HG02938 (cell line): ENCODE results near the gene ZNF562.

Source experiments
- ATAC-seq: cut with Tn5 transposase; IDR thresholded peaks from one replicate; pipeline ENCODE4 v1.9.1; 2021; ENCODE audit warnings: mild to moderate bottlenecking, moderate library complexity; ENCODE audit not compliant: unreplicated experiment

ZNF562 gene

DNA sequence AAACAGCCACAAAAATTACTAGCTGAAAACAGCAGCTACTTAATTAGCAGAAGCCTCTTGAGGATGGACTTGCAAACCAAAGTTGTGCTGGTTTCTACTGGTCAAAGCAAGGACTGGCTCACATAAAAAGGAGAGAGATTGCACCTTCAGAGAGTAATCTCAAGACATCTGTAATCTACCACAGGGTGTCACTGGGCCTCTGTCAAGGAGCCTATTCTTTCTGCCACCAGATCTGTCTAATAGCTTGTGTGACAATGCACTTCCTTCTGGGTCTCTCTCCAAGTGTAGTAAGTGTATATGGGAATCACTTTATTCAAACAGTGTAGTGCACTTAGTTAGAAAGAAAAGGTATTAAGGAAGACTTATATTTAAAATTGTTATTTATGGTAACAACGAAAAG lies 29.4 kb downstream of the ZNF562 start:
- no peak for ATAC-seq

- ATAC-seq = no peak
These were observed 30.4 kb downstream of the ZNF562 start for GRCh38 chr19:9644472-9644871.

- ATAC-seq = no peak
These were observed 33.1 kb downstream of the ZNF562 start for GRCh38 chr19:9641810-9642209.

DNA sequence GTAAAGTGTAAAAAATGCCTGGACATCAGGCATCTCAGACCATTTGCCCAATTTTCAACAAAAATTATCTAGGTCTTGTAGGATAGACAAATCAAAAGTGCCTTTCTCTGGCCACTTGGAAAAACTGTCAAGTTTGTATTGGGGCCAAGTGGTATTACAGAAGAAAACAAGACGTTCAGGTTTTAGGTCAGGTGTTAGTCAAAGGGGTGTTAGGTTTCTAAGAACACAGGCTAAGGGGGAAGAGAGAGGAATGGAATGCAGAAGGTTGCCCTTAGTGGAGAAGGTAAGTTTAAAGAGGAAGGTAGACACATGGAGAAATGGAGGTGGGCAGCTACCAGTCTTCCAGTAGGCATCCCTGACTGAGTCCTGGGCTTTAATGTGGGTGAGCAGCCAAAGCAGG lies 33.9 kb downstream of the ZNF562 start:
- no peak for ATAC-seq

GRCh38 chr19:9636018-9636417 lies 38.9 kb downstream of the ZNF562 start:
- no peak for ATAC-seq

GRCh38 chr19:9627856-9628255 lies 47.0 kb downstream of the ZNF562 start:
- ATAC-seq = no peak

GRCh38 chr19:9622531-9622930 lies 52.4 kb downstream of the ZNF562 start:
- ATAC-seq = no peak

- peak; percentile 56 for ATAC-seq
These were observed 53.5 kb downstream of the ZNF562 start, which contains the start of gene ZNF561 for GRCh38 chr19:9621156-9622037. Gene ZNF561, minus strand, starts transcription at chr19:9621232. Its CDS starts 1,776 bp downstream, at chr19:9619456.

- ATAC-seq = no peak
These were observed 54.1 kb downstream of the ZNF562 start for GRCh38 chr19:9620842-9621155.

DNA sequence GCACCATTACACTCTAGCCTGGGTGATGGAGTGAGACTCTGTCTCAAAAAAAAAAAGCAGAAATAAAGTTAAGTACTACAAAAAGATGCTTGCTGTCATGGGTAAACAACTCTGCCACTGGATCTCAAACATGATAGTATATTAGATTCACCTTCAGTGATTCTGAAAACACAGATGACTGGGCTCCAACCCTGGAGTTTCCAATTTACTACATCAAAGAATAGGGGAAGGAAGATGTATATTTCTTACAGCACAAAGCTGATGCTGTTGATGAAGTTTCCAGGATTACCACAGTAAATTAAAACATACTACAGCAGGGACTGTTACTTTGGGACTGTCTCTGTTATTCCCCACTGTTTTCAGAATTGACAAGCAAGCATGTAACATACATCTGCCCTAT lies 59.1 kb downstream of the ZNF562 start:
- ATAC-seq = no peak

GRCh38 chr19:9610484-9611113 lies 64.3 kb downstream of the ZNF562 start:
- no peak for ATAC-seq

GRCh38 chr19:9608912-9609311 lies 66.0 kb downstream of the ZNF562 start:
- no peak for ATAC-seq

- no peak for ATAC-seq
These were observed 77.9 kb downstream of the ZNF562 start for GRCh38 chr19:9597027-9597426.
